Stimulated activated CD8-positive, alpha-beta memory T cell treated with anti-CD3 and anti-CD28 coated beads, Interleukin-4, amount 100 ng/mL, for 1 hour (primary cell): ENCODE measurements around the gene CHST3.
"Not testable (repeated sequence)": the region's sequence is repeated elsewhere in the genome, so short reads cannot be mapped to it uniquely, and the experiment has no call there.

ENCODE experiments used
- DNase-seq, 2 donors: peaks; one replicate each; pipeline ENCODE4 v3.0.0-alpha.2; 2020; ENCODE audit warnings: low read depth in 2 of 2, low spot score in 1 of 2

CHST3 gene

GRCh38 chr10:72027498-72027897 lies 63.3 kb downstream of the CHST3 start:
- DNase-seq = no peak

DNA sequence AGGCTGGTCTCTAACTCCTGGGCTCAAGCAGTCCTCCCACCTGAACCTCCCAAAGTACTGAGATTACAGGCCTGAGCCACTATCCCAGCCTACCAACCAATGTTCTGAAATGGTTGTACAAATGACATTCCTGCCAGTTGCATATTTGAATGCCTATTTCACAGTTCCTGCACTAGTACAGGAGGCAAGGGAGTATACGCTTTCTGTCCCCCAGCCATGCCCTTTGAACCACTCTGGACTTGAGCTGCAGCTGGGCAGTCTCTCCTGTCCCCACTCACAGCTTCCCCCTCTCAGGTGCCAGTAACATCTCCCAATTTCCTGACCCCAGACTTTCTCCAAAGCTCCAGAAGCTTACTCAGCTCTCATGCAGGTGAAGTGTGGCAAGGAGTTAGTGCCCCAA lies 65.2 kb downstream of the CHST3 start:
- no peak for DNase-seq

DNA sequence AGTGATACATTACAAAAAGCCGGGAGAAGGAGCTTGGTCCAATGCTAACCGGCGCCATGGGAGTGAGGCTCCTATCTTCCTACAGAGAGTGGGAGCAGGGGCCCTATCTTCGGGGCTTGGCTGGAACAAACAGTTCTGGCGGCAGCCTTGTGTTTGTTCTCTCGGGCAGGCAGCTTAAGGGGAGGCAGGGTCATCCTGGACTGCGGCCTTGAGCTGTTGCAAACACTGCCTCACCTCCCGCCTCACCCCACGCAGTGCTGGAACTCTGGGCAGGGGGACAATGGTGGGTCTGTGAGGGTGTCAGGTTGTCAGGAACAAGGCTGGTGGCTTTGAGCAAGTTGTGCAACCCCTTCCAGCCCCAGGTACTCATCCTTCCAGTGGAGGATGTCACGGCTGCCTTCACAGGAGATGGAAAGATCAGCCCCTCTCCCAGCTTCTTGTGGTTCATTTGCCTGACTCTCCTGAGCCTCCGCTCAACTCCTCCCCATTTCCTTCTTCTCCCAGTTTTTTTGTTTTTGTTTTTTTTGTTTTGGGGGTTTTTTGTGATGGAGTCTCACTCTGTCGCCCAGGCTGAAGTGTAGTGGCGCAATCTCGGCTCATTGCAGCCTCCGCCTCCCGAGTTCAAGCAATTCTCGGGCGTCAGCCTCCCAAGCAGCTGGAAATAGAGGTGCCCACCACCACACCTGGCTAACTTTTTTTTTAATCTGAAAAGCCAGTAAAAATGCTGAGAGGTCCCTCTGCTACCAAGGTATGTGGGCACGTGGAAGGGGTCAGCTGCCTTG lies 66.8 kb downstream of the CHST3 start:
- no peak for DNase-seq

- no peak for DNase-seq
Measured at GRCh38 chr10:72031706-72032105, 67.5 kb downstream of the CHST3 start.

- DNase-seq = not testable (repeated sequence)
Measured at GRCh38 chr10:72032409-72033162, 68.4 kb downstream of the CHST3 start.

- no peak for DNase-seq
Measured at GRCh38 chr10:72034040-72034499, 69.9 kb downstream of the CHST3 start.

GRCh38 chr10:72034761-72035160 lies 70.6 kb downstream of the CHST3 start:
- no peak for DNase-seq

- DNase-seq = no peak
Measured at GRCh38 chr10:72035252-72035887, 71.2 kb downstream of the CHST3 start.

- DNase-seq = no peak
Measured at GRCh38 chr10:72037266-72037665, 73.1 kb downstream of the CHST3 start.

DNA sequence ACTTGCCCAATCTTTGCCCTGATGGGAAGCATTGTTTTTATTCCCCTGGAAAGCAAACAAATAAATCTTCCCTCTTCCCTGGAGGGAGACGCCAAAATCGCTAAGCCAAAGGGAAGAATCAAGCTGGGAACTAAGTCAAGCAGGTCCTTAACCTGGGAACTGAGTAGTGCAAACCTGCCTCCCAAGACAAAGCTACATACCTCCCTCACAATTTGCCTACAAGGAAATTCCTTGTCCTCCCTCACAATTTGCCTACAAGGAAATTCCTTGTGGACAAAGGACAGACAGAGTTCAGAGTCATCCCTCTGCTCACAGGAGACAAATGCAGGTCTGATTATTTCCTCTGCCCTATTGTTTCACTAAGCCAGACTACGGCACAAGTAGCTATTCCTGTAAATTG lies 73.6 kb downstream of the CHST3 start:
- DNase-seq = no peak

GRCh38 chr10:72038458-72039001 lies 74.3 kb downstream of the CHST3 start:
- no peak for DNase-seq

- DNase-seq = no peak
Measured at GRCh38 chr10:72039377-72039776, 75.2 kb downstream of the CHST3 start.

- no peak for DNase-seq
Measured at GRCh38 chr10:72041491-72041890, 77.3 kb downstream of the CHST3 start.

DNA sequence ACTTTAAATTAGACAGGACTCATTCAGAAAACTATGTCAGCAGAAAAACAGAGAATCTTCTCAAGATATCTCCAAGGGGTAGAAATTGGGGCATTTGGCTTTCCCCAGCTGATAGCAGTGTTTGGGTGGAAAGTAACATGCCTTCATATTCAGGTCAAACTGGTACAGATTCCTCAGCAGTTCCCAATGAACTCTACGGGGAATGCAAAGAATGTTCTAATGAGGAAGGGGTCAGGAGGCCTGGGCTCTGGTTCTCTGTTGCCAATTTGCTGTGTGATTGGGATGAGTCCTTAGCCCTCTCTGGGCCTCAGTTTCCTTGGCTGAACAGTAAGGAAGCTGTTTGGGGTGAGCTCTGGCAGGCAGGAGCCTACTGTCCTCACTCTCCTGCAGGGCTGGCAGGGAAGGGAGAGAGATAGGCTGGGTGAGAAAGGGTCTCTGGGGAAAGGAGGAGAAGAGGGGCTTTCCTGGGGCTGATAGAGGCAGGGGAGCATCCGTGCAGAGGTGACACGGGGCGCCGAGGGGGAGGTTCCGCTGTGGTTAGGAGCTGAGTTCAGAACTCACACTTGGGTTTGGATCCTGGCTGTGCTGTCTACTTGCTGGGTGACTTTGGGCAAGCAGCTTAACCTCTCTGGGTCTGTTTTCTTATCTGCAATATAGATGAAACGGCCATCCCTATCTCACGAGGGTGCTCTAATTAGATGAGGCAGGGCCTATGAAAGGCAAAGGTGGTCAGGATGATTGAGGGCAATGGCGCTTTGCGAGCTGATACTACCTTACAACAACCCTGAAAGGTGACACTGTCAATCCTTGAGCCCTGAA lies 79.0 kb downstream of the CHST3 start:
- DNase-seq = no peak

DNA sequence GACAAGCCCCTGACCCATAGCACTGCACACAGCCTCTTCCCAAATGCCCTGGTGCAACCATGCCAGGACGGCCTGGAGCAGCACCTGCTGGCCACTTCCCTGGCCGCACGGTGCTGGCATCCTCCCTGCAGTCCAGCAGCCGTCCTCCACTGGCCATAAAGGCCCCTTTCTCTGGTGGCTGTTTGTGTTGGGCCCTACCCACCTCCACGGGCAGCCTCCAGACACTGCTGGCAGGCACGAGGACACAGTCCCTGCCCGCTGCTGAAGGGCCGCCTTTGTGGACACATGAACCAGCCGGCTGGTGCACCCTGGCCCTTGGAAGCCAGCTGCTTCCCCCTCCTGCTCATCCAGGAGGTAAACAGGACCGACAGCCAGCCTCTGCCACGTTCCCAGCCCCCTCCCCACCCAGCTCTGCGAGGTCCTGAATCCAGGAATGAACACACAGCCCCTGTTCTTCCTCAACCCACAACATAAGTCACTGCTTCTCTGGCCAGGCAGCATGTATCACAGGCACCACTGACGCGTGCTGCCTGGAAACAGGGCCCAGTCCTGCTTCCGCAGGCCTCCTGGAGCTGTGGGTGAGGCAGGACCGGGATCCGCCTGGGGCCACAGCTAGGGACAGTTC lies 80.3 kb downstream of the CHST3 start:
- DNase-seq = no peak

- DNase-seq = no peak
Measured at GRCh38 chr10:72045586-72045985, 81.4 kb downstream of the CHST3 start.

GRCh38 chr10:72048450-72049124 lies 84.4 kb downstream of the CHST3 start:
- DNase-seq = peak; percentile 78 to 90

- DNase-seq = no peak
Measured at GRCh38 chr10:72049472-72049871, 85.3 kb downstream of the CHST3 start.

DNA sequence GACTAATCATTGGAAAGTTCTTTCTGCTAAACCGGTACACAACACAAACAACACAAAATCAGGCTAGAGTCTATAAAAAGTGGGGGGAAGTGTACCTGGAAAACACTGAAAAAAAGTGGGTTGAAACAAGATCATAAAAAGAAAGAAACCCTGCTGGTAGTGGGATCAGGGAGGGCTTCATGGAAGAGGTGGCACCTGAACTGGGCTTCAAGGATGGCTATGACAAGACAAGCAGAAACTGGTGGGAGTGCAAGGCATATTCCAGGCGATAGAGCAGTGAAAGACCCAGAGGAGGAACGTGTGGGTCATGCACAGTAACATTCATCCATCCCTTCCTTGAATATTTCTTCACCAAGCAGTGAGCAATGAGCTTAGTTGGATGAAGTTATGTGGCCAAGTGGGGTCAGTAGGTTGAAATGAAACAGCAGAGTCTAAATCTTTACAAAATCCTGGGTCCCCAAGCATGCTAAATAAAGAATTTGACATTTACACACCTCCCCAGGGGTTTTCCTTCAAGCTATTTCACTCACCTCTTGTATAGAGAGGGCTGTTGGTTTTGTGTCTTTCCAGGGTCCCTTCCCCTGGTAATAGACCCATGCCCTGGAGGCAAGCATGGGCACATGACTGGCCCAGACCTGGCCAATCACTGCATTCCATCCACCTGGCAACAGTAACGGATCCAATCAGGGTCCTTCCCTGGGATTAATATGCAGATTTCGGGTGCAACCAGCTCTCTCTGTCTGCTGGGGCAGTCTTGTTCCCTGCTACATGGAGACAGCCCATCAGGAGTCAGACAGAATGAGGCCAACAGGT lies 86.0 kb downstream of the CHST3 start:
- no peak for DNase-seq
